ENCODE data around the gene UPP1. TPM values are rescaled to one million over a fixed set of nuclear protein-coding genes. Genes with fewer than 3 reads are reported as not detected.
"Not testable (repeated sequence)": the region's sequence is repeated elsewhere in the genome, so short reads cannot be mapped to it uniquely, and the experiment has no call there.

The UPP1 gene
- total RNA-seq, 2 donors from 2014 or later: 93.2 to 145 TPM

GRCh38 chr7:48108959-48109847 lies 20.1 kb downstream of the UPP1 start:
- H3K27me3 Mint-ChIP-seq: no peaks in the 10 kb centered on the region
- peak overlapping the region; percentile 53 to 70 for H3K27ac Mint-ChIP-seq
- H3K9me3 Mint-ChIP-seq: no peaks in the 10 kb centered on the region
- peaks cover 24% of the 10 kb centered on the region for H3K36me3 Mint-ChIP-seq
- H3K4me1 Mint-ChIP-seq (ENCODE audit: low read depth in 2 of 2): peaks cover 9 to 21% of the 10 kb centered on the region in 2 donors
- H3K4me3 Mint-ChIP-seq: no peak overlapping the region
- DNase-seq (ENCODE audit: low spot score) (no peak), ATAC-seq (no peak)

- Mint-ChIP-seq H3K4me3 (no peak overlapping the region), H3K9me3 (no peaks in the 10 kb centered on the region), H3K27ac (peak overlapping the region; percentile 53 to 70), H3K4me1 (ENCODE audit: low read depth in 2 of 2) (peaks cover 9 to 15% of the 10 kb centered on the region in 2 donors), H3K27me3 (no peaks in the 10 kb centered on the region), H3K36me3 (peaks cover 17% of the 10 kb centered on the region)
- DNase-seq (ENCODE audit: low spot score): peak; percentile 82
- ATAC-seq: peak; percentile 85 to 88
These were observed 21.0 kb downstream of the UPP1 start for GRCh38 chr7:48109848-48110663.

- no peak overlapping the region for H3K27ac Mint-ChIP-seq
- H3K4me1 Mint-ChIP-seq (ENCODE audit: low read depth in 2 of 2): peaks cover 11 to 15% of the 10 kb centered on the region in 2 donors
- peaks cover 0 to under 1% of the 10 kb centered on the region in 2 donors for H3K27me3 Mint-ChIP-seq
- H3K9me3 Mint-ChIP-seq: no peaks in the 10 kb centered on the region
- ATAC-seq (no peak), DNase-seq (ENCODE audit: low spot score) (no peak)
- H3K36me3 Mint-ChIP-seq: peaks cover 15% of the 10 kb centered on the region
- H3K4me3 Mint-ChIP-seq: no peak overlapping the region
These were observed 21.8 kb downstream of the UPP1 start for GRCh38 chr7:48110868-48111267.

GRCh38 chr7:48111596-48111995 lies 22.5 kb downstream of the UPP1 start:
- peak overlapping the region in 1 of 2 donors; percentile 37 for H3K27ac Mint-ChIP-seq
- peaks cover 12% of the 10 kb centered on the region for H3K36me3 Mint-ChIP-seq
- peaks cover 0 to 2% of the 10 kb centered on the region in 2 donors for H3K27me3 Mint-ChIP-seq
- no peak overlapping the region for H3K4me3 Mint-ChIP-seq
- DNase-seq (ENCODE audit: low spot score) (no peak), ATAC-seq (no peak)
- no peaks in the 10 kb centered on the region for H3K9me3 Mint-ChIP-seq
- H3K4me1 Mint-ChIP-seq (ENCODE audit: low read depth in 2 of 2): peaks cover 17% of the 10 kb centered on the region in 2 donors

- no peaks in the 10 kb centered on the region for H3K9me3 Mint-ChIP-seq
- DNase-seq (ENCODE audit: low spot score): no peak
- peaks cover 0 to 2% of the 10 kb centered on the region in 2 donors for H3K27me3 Mint-ChIP-seq
- peaks cover 17 to 20% of the 10 kb centered on the region in 2 donors for H3K4me1 Mint-ChIP-seq (ENCODE audit: low read depth in 2 of 2)
- peaks cover 6% of the 10 kb centered on the region for H3K36me3 Mint-ChIP-seq
- H3K27ac Mint-ChIP-seq: no peak overlapping the region
- no peak for ATAC-seq
- H3K4me3 Mint-ChIP-seq: no peak overlapping the region
These were observed 23.5 kb downstream of the UPP1 start for GRCh38 chr7:48112401-48113165.

- Mint-ChIP-seq H3K4me3 (no peak overlapping the region), H3K9me3 (no peaks in the 10 kb centered on the region), H3K36me3 (peaks cover under 1% of the 10 kb centered on the region), H3K27ac (no peak overlapping the region), H3K4me1 (ENCODE audit: low read depth in 2 of 2) (peaks cover 17 to 20% of the 10 kb centered on the region in 2 donors), H3K27me3 (peaks cover 0 to 2% of the 10 kb centered on the region in 2 donors)
- no peak for DNase-seq (ENCODE audit: low spot score)
- no peak for ATAC-seq
These were observed 24.2 kb downstream of the UPP1 start for GRCh38 chr7:48113275-48113674.

- no peaks in the 10 kb centered on the region for H3K36me3 Mint-ChIP-seq
- H3K27me3 Mint-ChIP-seq: peaks cover 0 to 2% of the 10 kb centered on the region in 2 donors
- H3K27ac Mint-ChIP-seq: no peak overlapping the region
- DNase-seq (ENCODE audit: low spot score) (no peak), ATAC-seq (no peak)
- H3K9me3 Mint-ChIP-seq: no peaks in the 10 kb centered on the region
- no peak overlapping the region for H3K4me3 Mint-ChIP-seq
- peaks cover 16 to 20% of the 10 kb centered on the region in 2 donors for H3K4me1 Mint-ChIP-seq (ENCODE audit: low read depth in 2 of 2)
These were observed 25.1 kb downstream of the UPP1 start for GRCh38 chr7:48114115-48114514.

- H3K27me3 Mint-ChIP-seq: peaks cover 0 to 2% of the 10 kb centered on the region in 2 donors
- H3K36me3 Mint-ChIP-seq: no peaks in the 10 kb centered on the region
- H3K4me1 Mint-ChIP-seq (ENCODE audit: low read depth in 2 of 2): peaks cover 12 to 20% of the 10 kb centered on the region in 2 donors
- H3K9me3 Mint-ChIP-seq: no peaks in the 10 kb centered on the region
- DNase-seq (ENCODE audit: low spot score) (no peak), ATAC-seq (no peak)
- H3K4me3 Mint-ChIP-seq: no peak overlapping the region
- H3K27ac Mint-ChIP-seq: no peak overlapping the region
These were observed 25.5 kb downstream of the UPP1 start for GRCh38 chr7:48114589-48114988.

- ATAC-seq: no peak
- Mint-ChIP-seq H3K27ac (no peak overlapping the region), H3K27me3 (peaks cover 0 to 2% of the 10 kb centered on the region in 2 donors), H3K9me3 (no peaks in the 10 kb centered on the region), H3K4me1 (ENCODE audit: low read depth in 2 of 2) (peaks cover 3 to 11% of the 10 kb centered on the region in 2 donors), H3K4me3 (no peak overlapping the region), H3K36me3 (no peaks in the 10 kb centered on the region)
- DNase-seq (ENCODE audit: low spot score): no peak
These were observed 27.0 kb downstream of the UPP1 start for GRCh38 chr7:48116043-48116442.

GRCh38 chr7:48118041-48118440 lies 29.0 kb downstream of the UPP1 start:
- Mint-ChIP-seq H3K27ac (no peak overlapping the region), H3K27me3 (peaks cover under 1 to 7% of the 10 kb centered on the region in 2 donors), H3K9me3 (no peaks in the 10 kb centered on the region), H3K4me1 (ENCODE audit: low read depth in 2 of 2) (peaks cover 3 to 11% of the 10 kb centered on the region in 2 donors), H3K36me3 (no peaks in the 10 kb centered on the region), H3K4me3 (no peak overlapping the region)
- ATAC-seq (no peak), DNase-seq (ENCODE audit: low spot score) (no peak)

GRCh38 chr7:48120536-48120935 lies 31.5 kb downstream of the UPP1 start:
- not testable (repeated sequence) for H3K9me3 Mint-ChIP-seq

GRCh38 chr7:48126037-48126436 lies 37.0 kb downstream of the UPP1 start:
- Mint-ChIP-seq H3K4me1 (ENCODE audit: low read depth in 2 of 2) (no peaks in the 10 kb centered on the region), H3K36me3 (peaks cover 9% of the 10 kb centered on the region), H3K27ac (no peak overlapping the region), H3K4me3 (no peak overlapping the region), H3K27me3 (peaks cover 38 to 41% of the 10 kb centered on the region in 2 donors), H3K9me3 (no peaks in the 10 kb centered on the region)
- DNase-seq (ENCODE audit: low spot score): no peak
- ATAC-seq: no peak

More at GRCh38 chr7:48120536-48120935, 31.5 kb downstream of the UPP1 start:
- peaks cover 3 to 11% of the 10 kb centered on the region in 2 donors for H3K4me1 Mint-ChIP-seq (ENCODE audit: low read depth in 2 of 2)
- not testable (repeated sequence) for H3K27ac Mint-ChIP-seq; ATAC-seq; H3K36me3 Mint-ChIP-seq; DNase-seq (ENCODE audit: low spot score); H3K4me3 Mint-ChIP-seq
- peaks cover 16 to 18% of the 10 kb centered on the region in 2 donors for H3K27me3 Mint-ChIP-seq

GRCh38 chr7:48130658-48131108 lies 41.6 kb downstream of the UPP1 start:
- ATAC-seq (peak; percentile 20 to 89), DNase-seq (ENCODE audit: low spot score) (no peak)
- H3K27me3 Mint-ChIP-seq: peaks cover 23 to 24% of the 10 kb centered on the region in 2 donors

More at GRCh38 chr7:48130658-48131108, 41.6 kb downstream of the UPP1 start:
- peaks cover 9% of the 10 kb centered on the region for H3K36me3 Mint-ChIP-seq
- H3K9me3 Mint-ChIP-seq: no peaks in the 10 kb centered on the region
- no peak overlapping the region for H3K27ac Mint-ChIP-seq
- H3K4me3 Mint-ChIP-seq: no peak overlapping the region
- peaks cover 4 to 6% of the 10 kb centered on the region in 2 donors for H3K4me1 Mint-ChIP-seq (ENCODE audit: low read depth in 2 of 2)

Data from natural killer cell treated with Interleukin-12 subunit alpha and Interleukin-12 subunit beta and Interleukin-15 and Interleukin-18, amount 100 ng/mL, for 72 hours (primary cell).